WTC11 (cell line): ENCODE data around the gene SALL4. TPM values are rescaled to one million over a fixed set of nuclear protein-coding genes. Genes with fewer than 3 reads are reported as not detected.
A peak's percentile ranks its signal among the peaks of the same experiment; 100 is the strongest.
"Not testable (repeated sequence)": the region's sequence is repeated elsewhere in the genome, so short reads cannot be mapped to it uniquely, and the experiment has no call there.

Experiments
- ATAC-seq: fragments of 200-7000 bp; cut with Tn5 transposase; 2 replicates; pipeline ENCODE4 v1.10.0; 2021; ENCODE audit warnings: mild to moderate bottlenecking, moderate library complexity
- CTCF ChIA-PET: fragments of 300-600 bp; sonication (Branson Sonifier 250); formaldehyde crosslinking; loops from one replicate; lab custom pipeline; 2021; ENCODE audit warnings: antibody characterized with exemption; lab: Charles Lee
- POLR2A ChIA-PET: fragments of 350-600 bp; sonication (Branson Sonifier 250); formaldehyde crosslinking; loops from one replicate; lab custom pipeline; 2021; ENCODE audit warnings: antibody characterized with exemption; lab: Charles Lee
- DNase-seq: peaks from one replicate; pipeline ENCODE4 v3.0.0; 2021; ENCODE audit warnings: low spot score
- H3K27ac Mint-ChIP-seq: 2 replicates; pipeline ENCODE4 v1.8.0; 2021; ENCODE audit warnings: mixed read lengths
- H3K27me3 Mint-ChIP-seq: 2 replicates; pipeline ENCODE4 v1.8.0; 2021; ENCODE audit warnings: low read depth, mild to moderate bottlenecking, moderate library complexity, mixed read lengths
- H3K36me3 Mint-ChIP-seq: 2 replicates; pipeline ENCODE4 v1.8.0; 2021; ENCODE audit warnings: mixed read lengths
- H3K4me1 Mint-ChIP-seq: 2 replicates; pipeline ENCODE4 v1.8.0; 2022; ENCODE audit warnings: mixed read lengths
- H3K4me3 Mint-ChIP-seq: 2 replicates; pipeline ENCODE4 v1.8.0; 2021; ENCODE audit warnings: mild to moderate bottlenecking, moderate library complexity, mixed read lengths
- H3K9me3 Mint-ChIP-seq: 2 replicates; pipeline ENCODE4 v1.8.0; 2021; ENCODE audit warnings: mixed read lengths
- CREB1 ChIP-seq: sonication (generic); formaldehyde crosslinking; IDR thresholded peaks from 2 replicates; pipeline ENCODE4 v1.8.0; 2023; ENCODE audit warnings: mild to moderate bottlenecking, missing genetic modification reagents
- CREM ChIP-seq: sonication (generic); formaldehyde crosslinking; IDR thresholded peaks from 2 replicates; pipeline ENCODE4 v1.8.1; 2022; ENCODE audit warnings: mild to moderate bottlenecking, missing genetic modification reagents, moderate library complexity
- HMGA2 ChIP-seq: fragments of 250-450 bp; sonication (Bioruptor Pico); IDR thresholded peaks from 2 replicates; pipeline ENCODE4 v1.4.0; 2021; ENCODE audit warnings: mild to moderate bottlenecking, moderate library complexity
- MAX ChIP-seq: sonication (generic); formaldehyde crosslinking; IDR thresholded peaks from 2 replicates; pipeline ENCODE4 v1.8.0; 2022; ENCODE audit warnings: mild to moderate bottlenecking, missing genetic modification reagents
- MYBL2 ChIP-seq: sonication (generic); formaldehyde crosslinking; IDR thresholded peaks from 2 replicates; pipeline ENCODE4 v1.8.1; 2023; ENCODE audit warnings: mild to moderate bottlenecking, moderate library complexity, missing genetic modification reagents
- NFATC4 ChIP-seq: fragments of 250-450 bp; sonication (Bioruptor Pico); IDR thresholded peaks from 2 replicates; pipeline ENCODE4 v1.9.0; 2021; ENCODE audit warnings: mild to moderate bottlenecking
- NFE2L1 ChIP-seq: sonication (generic); formaldehyde crosslinking; IDR thresholded peaks from 2 replicates; pipeline ENCODE4 v1.8.1; 2023; ENCODE audit warnings: missing genetic modification reagents
- NR3C1 ChIP-seq: sonication (generic); formaldehyde crosslinking; conservative IDR thresholded peaks from 2 replicates; pipeline ENCODE4 v1.8.1; 2023; ENCODE audit warnings: low read depth, mild to moderate bottlenecking, missing genetic modification reagents
- OVOL2 ChIP-seq: fragments of 250-450 bp; sonication (Bioruptor Pico); IDR thresholded peaks from 2 replicates; pipeline ENCODE4 v1.9.0; 2021; ENCODE audit warnings: mild to moderate bottlenecking, borderline replicate concordance
- TCF7 ChIP-seq: sonication (generic); formaldehyde crosslinking; IDR thresholded peaks from 2 replicates; pipeline ENCODE4 v1.8.0; 2022; ENCODE audit warnings: mild to moderate bottlenecking, low read depth, missing genetic modification reagents, moderate library complexity
- ZNF232 ChIP-seq: sonication (generic); formaldehyde crosslinking; IDR thresholded peaks from 2 replicates; pipeline ENCODE4 v1.8.0; 2022; ENCODE audit warnings: mild to moderate bottlenecking, missing genetic modification reagents
- ZNF532 ChIP-seq: fragments of 250-450 bp; sonication (Bioruptor Pico); IDR thresholded peaks from 2 replicates; pipeline ENCODE4 v1.9.0; 2021; ENCODE audit warnings: mild to moderate bottlenecking, borderline replicate concordance
- total RNA-seq: library from RNA; stranded (reverse); gene quantifications from 3 replicates; pipeline ENCODE4 v1.2.3, GENCODE V29; 2021
- TF ChIP-seq, protein P1 (sequence below): sonication (generic); formaldehyde crosslinking; IDR thresholded peaks from 2 replicates; pipeline ENCODE4 v1.8.1; 2022; ENCODE audit warnings: low read depth, mild to moderate bottlenecking, moderate library complexity, missing genetic modification reagents, borderline replicate concordance
- TF ChIP-seq, protein P2 (sequence below): sonication (generic); formaldehyde crosslinking; IDR thresholded peaks from 2 replicates; pipeline ENCODE4 v1.8.1; 2023; ENCODE audit warnings: mild to moderate bottlenecking, missing genetic modification reagents, moderate library complexity
- TF ChIP-seq, protein P3 (sequence below): fragments of 250-450 bp; sonication (Bioruptor Pico); conservative IDR thresholded peaks from 2 replicates; pipeline ENCODE4 v1.9.0; 2021; ENCODE audit warnings: mild to moderate bottlenecking

The SALL4 gene
- total RNA-seq, 1 experiment from 2014 or later = 156 TPM

- H3K36me3 Mint-ChIP-seq = no peaks in the 10 kb centered on the region
- H3K27ac Mint-ChIP-seq = no peak overlapping the region
- CTCF ChIA-PET = no interaction called here
- no peaks in the 10 kb centered on the region for H3K27me3 Mint-ChIP-seq
- H3K4me1 Mint-ChIP-seq = peaks cover 7% of the 10 kb centered on the region; the same call in 1 of the 2 replicates
- H3K9me3 Mint-ChIP-seq = peaks cover 5% of the 10 kb centered on the region
- POLR2A ChIA-PET = no interaction called here
- ATAC-seq (no peak), DNase-seq (no peak)
- TF ChIP-seq MAX (CRISPR knock-in tag) = no peak
- TF ChIP-seq, protein P1, sequence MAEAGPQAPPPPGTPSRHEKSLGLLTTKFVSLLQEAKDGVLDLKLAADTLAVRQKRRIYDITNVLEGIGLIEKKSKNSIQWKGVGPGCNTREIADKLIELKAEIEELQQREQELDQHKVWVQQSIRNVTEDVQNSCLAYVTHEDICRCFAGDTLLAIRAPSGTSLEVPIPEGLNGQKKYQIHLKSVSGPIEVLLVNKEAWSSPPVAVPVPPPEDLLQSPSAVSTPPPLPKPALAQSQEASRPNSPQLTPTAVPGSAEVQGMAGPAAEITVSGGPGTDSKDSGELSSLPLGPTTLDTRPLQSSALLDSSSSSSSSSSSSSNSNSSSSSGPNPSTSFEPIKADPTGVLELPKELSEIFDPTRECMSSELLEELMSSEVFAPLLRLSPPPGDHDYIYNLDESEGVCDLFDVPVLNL (CRISPR knock-in tag) = no peak
- TF ChIP-seq ZNF532 (CRISPR knock-in tag) = no peak
- TF ChIP-seq NFE2L1 (CRISPR knock-in tag) = no peak
- TF ChIP-seq TCF7 (CRISPR knock-in tag) = no peak
- TF ChIP-seq, protein P2, sequence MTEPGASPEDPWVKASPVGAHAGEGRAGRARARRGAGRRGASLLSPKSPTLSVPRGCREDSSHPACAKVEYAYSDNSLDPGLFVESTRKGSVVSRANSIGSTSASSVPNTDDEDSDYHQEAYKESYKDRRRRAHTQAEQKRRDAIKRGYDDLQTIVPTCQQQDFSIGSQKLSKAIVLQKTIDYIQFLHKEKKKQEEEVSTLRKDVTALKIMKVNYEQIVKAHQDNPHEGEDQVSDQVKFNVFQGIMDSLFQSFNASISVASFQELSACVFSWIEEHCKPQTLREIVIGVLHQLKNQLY (CRISPR knock-in tag) = no peak
- no peak for TF ChIP-seq MYBL2 (CRISPR knock-in tag)
- TF ChIP-seq NFATC4 = no peak
- TF ChIP-seq CREB1 (CRISPR knock-in tag) = no peak
- TF ChIP-seq NR3C1 (CRISPR knock-in tag) = no peak
- TF ChIP-seq ZNF232 = no peak
- TF ChIP-seq OVOL2 (CRISPR knock-in tag) = no peak
- TF ChIP-seq, protein P3, sequence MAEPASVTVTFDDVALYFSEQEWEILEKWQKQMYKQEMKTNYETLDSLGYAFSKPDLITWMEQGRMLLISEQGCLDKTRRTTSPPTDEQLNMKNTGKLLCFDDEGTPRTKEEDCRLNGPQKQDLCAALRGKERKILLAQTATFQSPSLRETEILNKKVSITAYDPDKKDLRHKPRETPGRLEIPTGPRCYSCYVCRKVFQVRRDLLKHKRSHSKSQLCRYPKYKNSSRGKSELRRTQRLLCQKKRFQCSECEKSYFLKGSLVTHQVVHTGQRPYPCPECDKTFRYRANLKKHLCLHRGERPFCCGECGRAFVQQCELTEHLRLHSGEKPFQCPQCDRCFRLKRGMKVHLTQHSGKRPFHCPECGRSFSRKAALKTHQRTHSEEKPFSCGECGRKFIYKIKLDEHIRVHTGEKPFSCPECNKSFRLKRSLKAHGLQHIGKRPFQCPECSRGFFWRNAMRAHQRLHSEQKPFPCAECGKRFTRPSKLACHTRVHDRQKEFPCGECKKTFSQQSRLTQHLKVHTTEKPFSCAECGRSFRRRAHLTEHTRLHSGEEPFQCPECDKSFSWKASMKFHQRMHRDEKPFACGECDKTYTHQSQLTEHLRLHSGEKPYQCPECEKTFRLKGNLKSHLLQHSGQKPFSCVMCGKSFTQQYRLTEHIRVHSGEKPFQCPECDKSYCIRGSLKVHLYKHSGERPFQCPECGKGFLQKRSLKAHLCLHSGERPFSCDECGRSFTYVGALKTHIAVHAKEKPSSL = no peak
- H3K4me3 Mint-ChIP-seq = no peak overlapping the region
These were observed 56.5 kb downstream of the SALL4 start for GRCh38 chr20:51745804-51746203.

DNA sequence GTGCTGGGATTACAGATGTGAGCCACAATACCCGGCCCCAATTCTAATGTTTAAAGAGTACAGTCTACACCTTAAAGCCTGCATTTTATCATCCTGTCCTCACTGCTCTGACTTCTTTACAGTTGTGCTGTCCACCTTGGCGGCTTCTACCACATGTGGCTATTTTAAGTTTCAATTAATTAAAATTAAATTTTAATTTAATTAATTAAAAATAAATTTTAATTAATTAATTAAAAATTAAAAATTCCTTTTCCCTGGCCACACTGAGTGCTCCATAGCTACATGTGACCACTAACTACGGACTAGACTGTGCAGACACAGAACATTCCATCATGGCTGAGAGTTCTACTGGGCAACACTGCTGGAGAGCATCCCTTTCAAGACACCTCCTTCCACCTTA is 61.5 kb downstream of the SALL4 start:
- H3K27me3 Mint-ChIP-seq = no peaks in the 10 kb centered on the region
- H3K4me3 Mint-ChIP-seq = no peak overlapping the region
- ATAC-seq = no peak
- H3K4me1 Mint-ChIP-seq = peaks cover 6% of the 10 kb centered on the region; the same call in 1 of the 2 replicates
- TF ChIP-seq, protein P2 (CRISPR knock-in tag) = no peak
- TF ChIP-seq CREM = no peak
- peak; percentile 99 for TF ChIP-seq HMGA2 (CRISPR knock-in tag)
- TF ChIP-seq, all 79 proteins: peak for 1
- POLR2A ChIA-PET = no interaction called here
- CTCF ChIA-PET = no interaction called here
- H3K36me3 Mint-ChIP-seq = no peaks in the 10 kb centered on the region
- no peak for DNase-seq
- peaks cover 4% of the 10 kb centered on the region for H3K9me3 Mint-ChIP-seq
- H3K27ac Mint-ChIP-seq = no peak overlapping the region

- H3K4me3 Mint-ChIP-seq, ATAC-seq, DNase-seq, H3K36me3 Mint-ChIP-seq, CTCF ChIA-PET, H3K4me1 Mint-ChIP-seq, H3K9me3 Mint-ChIP-seq, H3K27me3 Mint-ChIP-seq, POLR2A ChIA-PET, H3K27ac Mint-ChIP-seq: not testable (repeated sequence)
These were observed 62.0 kb downstream of the SALL4 start for GRCh38 chr20:51740308-51740707.
